ENCODE data around the gene DSG4. TPM values are rescaled to one million over a fixed set of nuclear protein-coding genes. Genes with fewer than 3 reads are reported as not detected.

The DSG4 gene
- total RNA-seq, 1 donor from 2014 or later = not detected

GRCh38 chr18:31403409-31403808 lies 26.8 kb downstream of the DSG4 start:
- no peak for DNase-seq (ENCODE audit: low read depth, low spot score)

- no peak for DNase-seq (ENCODE audit: low read depth, low spot score)
Measured at GRCh38 chr18:31407649-31408048, 31.1 kb downstream of the DSG4 start.

- DNase-seq (ENCODE audit: low read depth, low spot score) = no peak
Measured at GRCh38 chr18:31409276-31409675, 32.7 kb downstream of the DSG4 start.

DNA sequence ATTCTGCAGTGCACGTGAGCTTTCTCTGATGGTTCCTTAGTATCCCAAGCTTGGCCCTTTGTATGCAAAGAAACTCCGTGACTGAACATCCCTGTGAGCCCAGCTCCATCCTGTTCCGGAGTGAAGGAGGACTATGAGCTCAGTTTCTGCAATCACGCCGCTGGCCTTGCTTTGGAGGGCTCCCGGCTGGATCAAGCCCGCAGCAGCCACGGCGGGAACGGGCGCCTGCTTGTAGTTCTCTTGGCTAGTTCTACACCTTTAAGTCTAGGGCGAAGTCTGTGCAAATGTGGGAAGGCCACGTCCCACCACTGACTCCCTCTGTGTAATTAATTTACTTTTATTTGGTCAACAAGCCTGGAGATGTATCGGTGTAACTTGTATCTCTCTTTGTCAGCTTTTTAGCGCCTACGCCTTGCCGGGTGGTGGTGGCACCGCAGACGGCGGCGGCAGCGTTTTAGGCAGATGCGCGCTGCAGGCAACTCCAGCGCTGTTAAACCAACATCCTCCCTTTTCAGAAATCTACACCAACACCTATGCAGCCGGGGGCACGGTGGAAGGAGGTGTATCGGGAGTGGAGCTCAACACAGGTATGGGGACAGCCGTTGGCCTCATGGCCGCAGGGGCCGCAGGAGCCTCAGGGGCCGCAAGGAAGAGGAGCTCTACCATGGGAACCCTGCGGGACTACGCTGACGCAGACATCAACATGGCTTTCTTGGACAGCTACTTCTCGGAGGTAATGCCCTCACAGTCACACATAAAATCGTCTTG lies 34.3 kb downstream of the DSG4 start:
- DNase-seq (ENCODE audit: low read depth, low spot score) = no peak

GRCh38 chr18:31413137-31413536 lies 36.6 kb downstream of the DSG4 start:
- DNase-seq (ENCODE audit: low read depth, low spot score) = no peak

DNA sequence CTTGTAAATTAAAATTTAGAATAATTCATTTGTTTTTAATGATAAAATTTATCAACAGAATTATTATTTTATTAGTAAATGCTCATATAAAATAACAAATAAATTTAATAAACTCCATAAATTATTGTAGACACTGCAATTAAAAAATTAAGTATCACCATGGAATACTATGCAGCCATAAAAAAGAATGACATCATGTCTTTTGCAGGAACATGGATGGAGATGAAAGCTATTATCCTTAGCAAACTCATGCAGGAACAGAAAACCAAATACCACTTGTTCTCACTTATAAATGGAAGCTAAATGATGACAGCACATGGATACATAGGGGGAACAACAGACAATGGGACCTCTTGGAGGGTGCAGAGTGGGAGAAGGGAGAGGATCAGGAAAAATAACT lies 41.3 kb downstream of the DSG4 start:
- DNase-seq (ENCODE audit: low read depth, low spot score) = no peak

DNA sequence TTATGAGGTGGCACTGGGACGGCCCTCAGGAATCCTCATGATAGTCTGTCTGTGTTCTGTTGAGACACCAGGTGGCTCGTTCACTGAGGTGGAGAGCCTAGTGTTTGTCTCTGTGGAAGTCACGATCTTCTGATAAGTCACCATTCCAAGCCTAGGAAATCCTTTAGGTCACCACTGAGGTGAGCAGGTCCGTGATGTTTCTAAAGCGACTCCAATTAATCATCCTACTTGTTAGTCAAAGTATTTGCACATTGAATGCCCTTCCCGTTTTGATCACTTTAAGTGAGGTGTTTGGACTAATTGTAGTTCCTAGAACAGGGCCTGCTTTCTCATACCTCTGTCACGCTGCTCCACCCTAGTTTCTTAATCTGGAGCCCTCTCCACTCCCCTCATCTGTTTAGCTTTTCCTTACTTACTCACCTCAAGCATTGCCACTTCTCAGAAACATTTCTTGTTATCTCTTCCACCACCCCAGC lies 42.9 kb downstream of the DSG4 start:
- no peak for DNase-seq (ENCODE audit: low read depth, low spot score)

- DNase-seq (ENCODE audit: low read depth, low spot score) = no peak
Measured at GRCh38 chr18:31420032-31420431, 43.5 kb downstream of the DSG4 start.

DNA sequence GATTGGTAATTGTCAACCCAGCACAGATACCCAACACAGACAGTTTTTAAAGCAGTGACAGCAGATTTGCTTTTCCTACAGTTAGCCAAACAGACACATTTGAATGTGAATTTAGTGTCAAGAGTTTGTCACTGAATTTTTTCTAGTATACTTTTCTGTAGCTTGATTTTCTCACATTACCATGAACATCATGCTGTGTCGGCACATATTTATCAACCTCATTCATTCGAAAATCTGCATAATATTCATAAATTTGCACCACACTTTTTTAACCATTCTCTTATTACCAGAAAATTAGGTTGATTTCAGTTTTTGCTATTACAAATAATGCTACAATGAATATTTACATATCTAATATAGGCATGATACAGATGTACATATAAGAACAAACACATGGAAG lies 43.9 kb downstream of the DSG4 start:
- no peak for DNase-seq (ENCODE audit: low read depth, low spot score)

GRCh38 chr18:31424383-31424988 lies 47.9 kb downstream of the DSG4 start:
- DNase-seq (ENCODE audit: low read depth, low spot score) = no peak

DNA sequence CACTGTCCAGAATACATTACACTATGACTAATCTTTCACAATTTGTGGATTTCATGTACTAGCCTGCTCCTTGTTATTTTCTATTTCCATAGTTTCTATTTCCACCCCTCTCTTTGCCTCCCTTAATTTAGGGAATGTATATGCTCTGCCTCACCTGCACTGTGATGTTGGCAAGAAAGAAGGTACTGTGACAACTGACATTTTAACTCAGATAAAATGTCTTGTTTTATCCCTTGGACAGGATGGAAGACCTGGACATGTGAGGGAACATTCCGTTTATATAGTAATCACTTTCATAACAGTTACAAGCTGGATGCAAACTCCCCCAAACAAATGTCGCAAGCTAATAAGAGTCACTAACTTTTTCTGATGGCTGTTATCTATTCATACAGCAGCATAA lies 49.4 kb downstream of the DSG4 start:
- DNase-seq (ENCODE audit: low read depth, low spot score) = no peak

DNA sequence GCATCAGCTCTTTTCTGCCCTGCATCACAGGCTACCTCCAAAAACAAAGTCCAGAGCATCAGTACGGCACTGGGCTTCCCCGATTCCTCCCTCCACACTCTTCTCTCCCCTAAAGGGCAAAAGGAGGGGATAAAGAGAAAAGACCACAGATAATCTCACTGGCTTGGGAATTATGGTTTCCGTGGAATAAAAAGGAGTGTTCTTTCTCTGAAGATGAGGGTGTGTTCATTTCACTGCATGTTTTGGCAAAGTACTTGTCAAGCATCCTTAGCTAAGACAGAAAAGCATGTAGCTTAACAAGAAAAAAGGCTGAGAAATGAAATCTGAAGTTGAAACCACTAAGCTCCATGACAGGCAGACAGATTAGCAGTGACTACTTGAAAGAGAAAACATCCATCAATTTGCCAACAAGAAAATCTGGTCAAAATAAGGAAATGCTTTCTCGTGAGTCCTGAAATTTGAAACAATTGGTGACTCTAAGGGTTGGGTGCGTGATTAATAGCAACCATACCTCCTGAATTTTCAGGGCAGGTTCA lies 50.4 kb downstream of the DSG4 start:
- no peak for DNase-seq (ENCODE audit: low read depth, low spot score)

GRCh38 chr18:31428211-31428610 lies 51.6 kb downstream of the DSG4 start:
- no peak for DNase-seq (ENCODE audit: low read depth, low spot score)

GRCh38 chr18:31429623-31430022 lies 53.0 kb downstream of the DSG4 start:
- DNase-seq (ENCODE audit: low read depth, low spot score) = no peak

DNA sequence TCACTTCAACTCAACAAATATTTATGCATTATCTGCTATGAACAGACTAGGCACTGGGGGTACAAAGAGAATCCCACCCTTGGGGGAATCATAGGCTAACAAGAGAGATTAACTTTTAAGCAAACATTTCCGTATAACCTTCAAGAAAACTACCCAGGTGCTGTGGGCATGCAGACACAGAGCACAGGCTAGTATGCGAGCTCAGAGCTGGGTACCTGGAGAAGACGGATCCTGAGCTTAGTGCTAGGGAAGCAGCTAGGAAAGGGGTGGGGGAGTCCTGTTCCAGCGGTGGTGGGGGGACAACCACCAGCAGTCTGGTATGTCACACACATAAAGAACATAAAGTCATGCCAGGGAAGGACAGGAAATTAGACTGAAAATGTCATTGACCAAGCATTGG lies 53.5 kb downstream of the DSG4 start:
- no peak for DNase-seq (ENCODE audit: low read depth, low spot score)

- DNase-seq (ENCODE audit: low read depth, low spot score) = no peak
Measured at GRCh38 chr18:31430554-31430953, 54.0 kb downstream of the DSG4 start.

- DNase-seq (ENCODE audit: low read depth, low spot score) = no peak
Measured at GRCh38 chr18:31432316-31432715, 55.7 kb downstream of the DSG4 start.

DNA sequence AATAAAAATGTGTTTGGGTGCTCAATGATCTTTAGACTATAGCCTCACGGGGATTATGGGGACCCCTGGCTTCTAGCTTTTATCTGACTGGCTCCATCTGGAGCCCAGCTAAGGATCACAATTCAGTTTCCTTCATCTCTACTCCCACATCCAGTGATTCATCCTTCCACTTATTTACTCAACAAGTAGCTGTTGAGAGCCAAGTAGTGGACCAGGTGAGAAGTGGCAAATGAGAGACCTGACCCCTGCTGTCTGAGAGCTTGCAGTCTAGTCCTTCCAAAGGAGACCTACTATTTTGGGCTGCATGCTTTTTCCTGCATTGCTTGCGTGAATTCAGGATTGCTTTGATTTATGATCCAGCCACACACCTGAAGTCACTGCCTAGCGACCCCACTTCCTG lies 60.2 kb downstream of the DSG4 start:
- no peak for DNase-seq (ENCODE audit: low read depth, low spot score)

GRCh38 chr18:31438402-31438801 lies 61.8 kb downstream of the DSG4 start:
- DNase-seq (ENCODE audit: low read depth, low spot score) = no peak

DNA sequence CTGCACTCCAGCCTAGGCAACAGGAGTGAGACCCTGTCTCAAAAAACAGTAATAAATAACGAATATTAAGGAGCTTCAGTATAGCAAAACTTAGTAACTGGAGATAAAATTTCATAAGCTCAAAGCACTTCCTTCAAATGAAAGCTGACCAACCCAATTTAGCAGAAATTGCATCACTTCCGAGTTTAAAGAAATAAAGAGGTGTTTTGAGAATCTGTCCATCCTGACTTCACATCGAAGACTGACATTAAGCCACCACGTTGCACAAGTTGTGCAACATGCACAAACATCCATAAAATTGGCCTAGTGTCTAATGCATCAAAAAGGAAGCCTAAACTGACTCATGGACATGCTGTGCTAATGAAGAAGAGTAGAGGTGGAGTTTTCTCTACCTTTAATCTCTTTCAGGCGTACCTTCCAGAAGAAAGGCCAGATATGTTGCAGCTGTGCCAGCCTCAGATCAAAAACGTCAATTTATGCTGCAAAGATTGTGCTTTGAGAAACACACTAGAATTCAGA lies 63.3 kb downstream of the DSG4 start:
- no peak for DNase-seq (ENCODE audit: low read depth, low spot score)

DNA sequence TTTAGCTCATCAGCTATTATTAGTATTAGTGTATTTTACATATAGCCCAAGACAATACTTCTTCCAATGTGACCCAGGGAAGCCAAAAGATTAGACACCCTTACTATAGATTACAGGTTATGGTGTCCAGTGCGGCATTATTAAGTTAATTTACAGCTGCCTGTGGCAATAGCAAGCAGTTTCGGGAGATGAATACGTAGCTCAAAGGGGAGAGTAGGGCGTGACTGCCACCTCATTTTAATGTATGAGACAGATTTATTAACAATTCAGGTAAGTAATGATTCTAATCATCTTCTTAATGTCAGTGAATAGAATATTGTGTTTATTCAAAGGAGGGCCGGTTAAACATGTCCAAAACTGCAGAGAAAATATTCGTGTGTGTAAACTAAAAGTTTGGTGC lies 64.2 kb downstream of the DSG4 start:
- DNase-seq (ENCODE audit: low read depth, low spot score) = no peak

DNA sequence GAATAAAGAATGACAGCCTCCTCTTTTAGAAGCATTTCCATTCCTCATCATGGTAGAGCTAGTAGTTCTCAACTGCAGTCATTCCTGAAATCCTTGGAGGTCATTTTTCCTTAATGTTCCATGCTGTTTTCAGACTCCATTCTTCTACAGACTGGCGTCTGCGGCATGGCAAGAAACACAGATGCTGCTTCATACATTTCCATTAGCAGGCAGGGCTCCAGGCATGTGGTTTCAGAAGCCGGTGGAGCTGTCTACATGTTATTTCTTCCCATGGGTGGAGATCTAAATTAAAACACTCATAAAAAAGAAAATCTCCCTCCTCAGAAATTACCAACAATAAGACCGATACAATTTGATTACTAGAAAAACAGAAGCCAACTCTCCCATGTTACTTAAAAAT lies 64.9 kb downstream of the DSG4 start:
- no peak for DNase-seq (ENCODE audit: low read depth, low spot score)

- no peak for DNase-seq (ENCODE audit: low read depth, low spot score)
Measured at GRCh38 chr18:31444142-31444541, 67.6 kb downstream of the DSG4 start.
